AG09309 (cell line): ENCODE measurements around the gene CLEC4M.

Experiments
- DNase-seq: peaks from one replicate; pipeline ENCODE4 v3.0.0-alpha.2; 2010; ENCODE audit warnings: low read depth
- H3K4me3 ChIP-seq: 2 replicates; pipeline ENCODE4 v1.5.1; 2011; ENCODE audit warnings: mild to moderate bottlenecking, low read depth, low read length, moderate library complexity; ENCODE audit not compliant: control insufficient read depth
- TF ChIP-seq, protein P1 (sequence below): IDR thresholded peaks from 2 replicates; pipeline ENCODE4 v1.5.1; 2011; ENCODE audit warnings: mild to moderate bottlenecking, low read depth, low read length, inconsistent platforms; ENCODE audit not compliant: insufficient read depth, control insufficient read depth; ENCODE audit errors: missing control alignments

Gene CLEC4M

DNA sequence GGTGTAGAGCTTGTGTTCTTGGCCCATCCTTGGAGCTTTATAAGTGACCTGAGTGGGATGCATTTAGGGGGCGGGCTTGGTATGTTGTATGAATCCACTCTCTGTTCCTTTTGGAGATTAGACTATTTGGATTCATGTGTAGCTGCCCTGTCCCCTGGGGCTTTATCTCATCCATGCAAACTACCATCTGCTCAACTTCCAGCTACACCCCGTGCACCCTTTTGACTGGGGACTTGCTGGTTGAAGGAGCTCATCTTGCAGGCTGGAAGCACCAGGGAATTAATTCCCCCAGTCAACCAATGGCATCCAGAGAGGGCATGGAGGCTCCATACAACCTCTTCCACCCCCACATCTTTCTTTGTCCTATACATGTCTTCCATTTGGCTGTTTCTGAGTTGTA lies 6.1 kb downstream of the CLEC4M start:
- TF ChIP-seq, protein P1, sequence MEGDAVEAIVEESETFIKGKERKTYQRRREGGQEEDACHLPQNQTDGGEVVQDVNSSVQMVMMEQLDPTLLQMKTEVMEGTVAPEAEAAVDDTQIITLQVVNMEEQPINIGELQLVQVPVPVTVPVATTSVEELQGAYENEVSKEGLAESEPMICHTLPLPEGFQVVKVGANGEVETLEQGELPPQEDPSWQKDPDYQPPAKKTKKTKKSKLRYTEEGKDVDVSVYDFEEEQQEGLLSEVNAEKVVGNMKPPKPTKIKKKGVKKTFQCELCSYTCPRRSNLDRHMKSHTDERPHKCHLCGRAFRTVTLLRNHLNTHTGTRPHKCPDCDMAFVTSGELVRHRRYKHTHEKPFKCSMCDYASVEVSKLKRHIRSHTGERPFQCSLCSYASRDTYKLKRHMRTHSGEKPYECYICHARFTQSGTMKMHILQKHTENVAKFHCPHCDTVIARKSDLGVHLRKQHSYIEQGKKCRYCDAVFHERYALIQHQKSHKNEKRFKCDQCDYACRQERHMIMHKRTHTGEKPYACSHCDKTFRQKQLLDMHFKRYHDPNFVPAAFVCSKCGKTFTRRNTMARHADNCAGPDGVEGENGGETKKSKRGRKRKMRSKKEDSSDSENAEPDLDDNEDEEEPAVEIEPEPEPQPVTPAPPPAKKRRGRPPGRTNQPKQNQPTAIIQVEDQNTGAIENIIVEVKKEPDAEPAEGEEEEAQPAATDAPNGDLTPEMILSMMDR, result no peak
- no peak for DNase-seq
- no peak overlapping the region for H3K4me3 ChIP-seq

DNA sequence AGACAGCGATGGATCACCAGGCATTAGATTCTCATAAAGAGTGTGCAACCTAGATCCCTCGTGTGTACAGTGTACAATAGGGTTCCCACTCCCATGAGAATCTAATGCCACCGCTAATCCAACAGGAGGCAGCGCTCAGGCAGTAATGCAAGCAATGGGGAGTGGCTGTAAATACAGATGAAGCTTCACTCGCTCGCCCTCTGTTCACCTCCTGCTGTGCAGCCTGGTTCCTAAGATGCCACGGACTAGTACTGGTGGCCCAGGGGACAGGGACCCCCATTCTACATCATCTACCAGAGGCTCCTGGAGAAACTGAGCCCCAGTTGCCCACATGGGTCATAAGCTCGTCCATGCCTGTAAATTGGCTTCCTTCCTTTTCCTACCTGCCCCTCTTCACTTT lies 8.0 kb downstream of the CLEC4M start:
- DNase-seq, result no peak
- no peak overlapping the region for H3K4me3 ChIP-seq
- TF ChIP-seq, protein P1, result no peak

DNA sequence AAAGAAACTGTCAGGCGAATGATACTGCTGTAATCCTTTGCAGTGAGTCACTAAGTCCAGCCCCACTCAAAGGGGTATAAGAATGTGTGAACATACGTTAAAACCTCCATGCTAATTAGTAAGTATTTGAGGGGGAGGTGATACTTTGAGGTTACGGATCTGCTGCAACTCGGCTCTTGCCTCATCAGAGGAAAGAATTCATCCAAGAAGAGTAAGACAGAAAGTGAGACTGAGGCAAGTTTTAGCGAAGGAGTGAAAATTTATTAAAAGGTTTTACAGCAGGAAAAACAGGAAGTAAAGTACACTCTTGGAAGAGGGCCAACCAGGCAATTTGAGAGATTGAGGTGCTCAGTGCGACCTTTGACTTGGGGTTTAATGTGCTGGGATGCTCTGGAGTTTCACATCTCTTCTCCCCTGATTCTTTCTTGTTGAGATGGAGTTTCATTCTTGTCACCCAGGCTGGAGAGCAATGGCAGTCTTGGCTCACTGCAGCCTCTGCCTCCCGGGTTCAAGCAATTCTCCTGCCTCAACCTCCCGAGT lies 9.8 kb downstream of the CLEC4M start:
- DNase-seq, result no peak
- TF ChIP-seq, protein P1, result no peak

DNA sequence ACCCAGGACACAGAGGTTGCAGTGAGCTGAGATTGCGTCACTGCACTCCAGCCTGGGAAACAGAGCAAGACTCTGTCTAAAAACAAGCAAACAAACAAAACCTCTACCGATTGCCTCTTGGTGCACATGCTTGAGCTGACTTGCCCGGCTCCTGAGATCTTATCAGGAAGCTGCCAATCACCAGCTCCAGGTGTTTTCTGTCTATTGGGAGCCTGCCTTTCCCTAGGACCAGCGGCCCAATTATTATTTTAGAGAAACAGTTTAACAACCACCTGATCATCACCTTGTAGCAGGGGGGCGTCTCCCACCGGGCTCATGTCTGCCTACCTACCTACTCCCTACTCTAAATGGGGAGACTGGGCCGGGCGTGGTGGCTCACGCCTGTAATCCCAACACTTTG lies 10.8 kb downstream of the CLEC4M start:
- H3K4me3 ChIP-seq, result no peak overlapping the region
- TF ChIP-seq, protein P1, result no peak
- DNase-seq, result no peak

More for the DNA sequence above, 9.8 kb downstream of the CLEC4M start:
- H3K4me3 ChIP-seq, result no peak overlapping the region

- no peak overlapping the region for H3K4me3 ChIP-seq
- DNase-seq, result no peak
- TF ChIP-seq, protein P1, result no peak
Measured at GRCh38 chr19:7775761-7776160, 12.7 kb downstream of the CLEC4M start.

- TF ChIP-seq, protein P1, result no peak
- no peak for DNase-seq
- no peak overlapping the region for H3K4me3 ChIP-seq
Measured at GRCh38 chr19:7778081-7778480, 15.0 kb downstream of the CLEC4M start.
